Measurements from ENCODE around the gene ATP2C1. TPM values are rescaled to one million over a fixed set of nuclear protein-coding genes. Genes with fewer than 3 reads are reported as not detected.

Gene ATP2C1
- total and polyA plus RNA-seq, 2 of the 13 experiments (the other 11 are each of a cell fraction or from before 2014, with no cell fraction given), result 32.4 to 37.6 TPM

DNA sequence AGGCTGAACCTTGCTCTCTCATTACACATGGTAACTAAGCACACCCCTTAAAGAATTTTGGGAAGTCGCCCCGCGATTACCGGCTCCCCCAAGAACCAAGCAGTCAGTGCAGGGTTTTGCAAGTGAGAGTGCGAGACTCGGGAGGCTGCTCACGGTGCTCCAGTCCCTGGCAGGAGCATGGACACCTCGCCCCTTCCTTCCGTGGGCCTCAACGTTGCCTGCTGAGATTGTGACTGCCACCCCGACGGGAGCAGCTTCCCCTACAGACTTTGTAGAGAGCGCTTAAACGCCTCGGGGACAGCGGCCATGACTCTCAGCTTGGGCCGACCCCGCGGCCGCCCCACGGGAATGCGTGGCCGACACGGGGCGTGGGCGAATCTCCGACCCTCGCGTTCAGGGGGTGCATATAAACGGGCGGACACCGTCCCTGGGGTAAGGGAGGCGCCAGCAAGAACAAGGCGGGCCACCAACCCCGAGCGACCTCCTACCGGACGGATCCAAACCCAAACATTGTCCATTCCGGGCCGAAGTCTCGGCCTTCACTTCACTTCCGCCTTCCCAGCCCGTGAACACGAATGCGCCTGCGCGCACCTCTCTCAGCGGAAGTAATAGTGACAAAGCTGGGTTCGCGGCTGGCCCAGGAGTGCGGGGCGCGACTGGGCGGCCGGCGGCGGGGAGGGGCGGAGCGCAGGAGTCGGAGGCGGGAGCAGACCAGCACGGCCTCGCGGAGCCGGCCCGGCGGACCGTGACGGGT, at the start of gene ATP2C1 (continued):
- no peak for TF ChIP-seq PPARG (CRISPR knock-in tag; conservative IDR thresholded peaks at IDR 0.05)
- no peak for TF ChIP-seq KLF13 (CRISPR knock-in tag; IDR thresholded peaks at IDR 0.05)
- no peak for TF ChIP-seq SP1 (IDR thresholded peaks at IDR 0.05)
- no peak for TF ChIP-seq SP1 (CRISPR knock-in tag; IDR thresholded peaks at IDR 0.05)
- no peak for TF ChIP-seq AHR (CRISPR knock-in tag; IDR thresholded peaks at IDR 0.05)
- 0 out of 2 replicates have a peak, but pooled peaks have one; percentile 76 for TF ChIP-seq CENPT (CRISPR knock-in tag; IDR thresholded peaks at IDR 0.05; ENCODE audit: low read depth)
- TF ChIP-seq NAIF1 (CRISPR knock-in tag; IDR thresholded peaks at IDR 0.05; ENCODE audit: borderline replicate concordance), result no peak
- TF ChIP-seq ZNF34 (CRISPR knock-in tag; IDR thresholded peaks at IDR 0.05; ENCODE audit: borderline replicate concordance), result no peak
- TF ChIP-seq KDM5B (CRISPR knock-in tag; IDR thresholded peaks at IDR 0.05; ENCODE audit: borderline replicate concordance), result peak; percentile 78
- TF ChIP-seq, protein P1, sequence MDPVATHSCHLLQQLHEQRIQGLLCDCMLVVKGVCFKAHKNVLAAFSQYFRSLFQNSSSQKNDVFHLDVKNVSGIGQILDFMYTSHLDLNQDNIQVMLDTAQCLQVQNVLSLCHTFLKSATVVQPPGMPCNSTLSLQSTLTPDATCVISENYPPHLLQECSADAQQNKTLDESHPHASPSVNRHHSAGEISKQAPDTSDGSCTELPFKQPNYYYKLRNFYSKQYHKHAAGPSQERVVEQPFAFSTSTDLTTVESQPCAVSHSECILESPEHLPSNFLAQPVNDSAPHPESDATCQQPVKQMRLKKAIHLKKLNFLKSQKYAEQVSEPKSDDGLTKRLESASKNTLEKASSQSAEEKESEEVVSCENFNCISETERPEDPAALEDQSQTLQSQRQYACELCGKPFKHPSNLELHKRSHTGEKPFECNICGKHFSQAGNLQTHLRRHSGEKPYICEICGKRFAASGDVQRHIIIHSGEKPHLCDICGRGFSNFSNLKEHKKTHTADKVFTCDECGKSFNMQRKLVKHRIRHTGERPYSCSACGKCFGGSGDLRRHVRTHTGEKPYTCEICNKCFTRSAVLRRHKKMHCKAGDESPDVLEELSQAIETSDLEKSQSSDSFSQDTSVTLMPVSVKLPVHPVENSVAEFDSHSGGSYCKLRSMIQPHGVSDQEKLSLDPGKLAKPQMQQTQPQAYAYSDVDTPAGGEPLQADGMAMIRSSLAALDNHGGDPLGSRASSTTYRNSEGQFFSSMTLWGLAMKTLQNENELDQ (CRISPR knock-in tag; IDR thresholded peaks at IDR 0.05; ENCODE audit: borderline replicate concordance), result no peak
- TF ChIP-seq ZBTB21 (CRISPR knock-in tag; IDR thresholded peaks at IDR 0.05), result no peak
- peak; percentile 96 for TF ChIP-seq FOXC1 (CRISPR knock-in tag; IDR thresholded peaks at IDR 0.05; ENCODE audit: borderline replicate concordance)
- TF ChIP-seq SP140L (CRISPR knock-in tag; IDR thresholded peaks at IDR 0.05; ENCODE audit: borderline replicate concordance), result no peak
- TF ChIP-seq ZNF343 (CRISPR knock-in tag; IDR thresholded peaks at IDR 0.05), result no peak
- no peak for TF ChIP-seq DZIP1 (CRISPR knock-in tag; IDR thresholded peaks at IDR 0.05)
- TF ChIP-seq TAF15 (IDR thresholded peaks at IDR 0.05; ENCODE audit: low read depth, low read length, poor library complexity, severe bottlenecking), result no peak
- TF ChIP-seq, protein P2, sequence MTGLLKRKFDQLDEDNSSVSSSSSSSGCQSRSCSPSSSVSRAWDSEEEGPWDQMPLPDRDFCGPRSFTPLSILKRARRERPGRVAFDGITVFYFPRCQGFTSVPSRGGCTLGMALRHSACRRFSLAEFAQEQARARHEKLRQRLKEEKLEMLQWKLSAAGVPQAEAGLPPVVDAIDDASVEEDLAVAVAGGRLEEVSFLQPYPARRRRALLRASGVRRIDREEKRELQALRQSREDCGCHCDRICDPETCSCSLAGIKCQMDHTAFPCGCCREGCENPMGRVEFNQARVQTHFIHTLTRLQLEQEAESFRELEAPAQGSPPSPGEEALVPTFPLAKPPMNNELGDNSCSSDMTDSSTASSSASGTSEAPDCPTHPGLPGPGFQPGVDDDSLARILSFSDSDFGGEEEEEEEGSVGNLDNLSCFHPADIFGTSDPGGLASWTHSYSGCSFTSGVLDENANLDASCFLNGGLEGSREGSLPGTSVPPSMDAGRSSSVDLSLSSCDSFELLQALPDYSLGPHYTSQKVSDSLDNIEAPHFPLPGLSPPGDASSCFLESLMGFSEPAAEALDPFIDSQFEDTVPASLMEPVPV (CRISPR knock-in tag; IDR thresholded peaks at IDR 0.05), result peak; percentile 57; the same call in 1 of the 2 replicates

Measured in HepG2 (cell line).